HG03175 (cell line): ENCODE data around the gene HMGN1.
A peak's percentile ranks its signal among the peaks of the same experiment; 100 is the strongest.
"Not testable (repeated sequence)": the region's sequence is repeated elsewhere in the genome, so short reads cannot be mapped to it uniquely, and the experiment has no call there.

Experiments used
- ATAC-seq: cut with Tn5 transposase; IDR thresholded peaks from one replicate; pipeline ENCODE4 v1.9.1; 2021; ENCODE audit warnings: mild to moderate bottlenecking, moderate library complexity; ENCODE audit not compliant: unreplicated experiment

The HMGN1 gene

GRCh38 chr21:39369896-39370288, 21.0 kb upstream of the HMGN1 start:
- not testable (repeated sequence) for ATAC-seq

DNA sequence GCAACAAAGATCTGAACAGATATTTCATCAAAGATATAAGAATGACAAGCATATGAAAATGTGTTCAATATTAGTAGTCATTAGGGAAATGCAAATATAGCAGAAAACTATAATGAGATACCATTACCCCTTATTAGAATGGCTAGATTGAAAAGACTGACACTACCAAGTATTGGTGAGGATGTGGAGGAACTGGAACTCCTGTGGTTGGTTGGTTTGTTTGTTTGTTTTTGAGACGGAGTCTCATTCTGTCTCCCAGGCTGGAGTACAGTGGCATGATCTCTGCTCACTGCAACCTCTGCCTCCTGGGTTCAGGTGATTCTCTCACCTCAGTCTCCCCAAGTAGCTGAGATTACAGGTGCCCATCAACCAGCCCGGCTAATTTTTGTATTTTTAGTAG, 18.9 kb upstream of the HMGN1 start:
- ATAC-seq: no peak

DNA sequence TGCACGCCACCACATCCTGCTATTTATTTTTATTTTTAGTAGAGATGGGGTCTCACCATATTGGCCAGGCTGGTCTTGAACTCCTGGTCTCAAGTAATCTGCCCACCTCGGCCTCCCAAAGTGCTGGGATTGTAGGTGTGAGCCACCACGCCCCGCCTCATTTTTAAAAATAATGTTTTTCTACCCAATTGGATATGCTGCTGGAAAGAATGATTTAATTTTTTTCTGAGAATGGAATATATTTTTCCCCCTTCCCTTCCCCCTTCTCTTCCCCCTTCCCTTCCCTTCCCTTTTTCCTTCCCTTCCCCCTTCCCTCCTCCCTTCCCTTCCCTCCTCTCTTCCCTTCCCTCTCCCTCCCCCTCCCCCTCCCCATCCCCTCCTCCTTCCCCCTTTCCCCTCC, 17.7 kb upstream of the HMGN1 start:
- ATAC-seq: no peak

DNA sequence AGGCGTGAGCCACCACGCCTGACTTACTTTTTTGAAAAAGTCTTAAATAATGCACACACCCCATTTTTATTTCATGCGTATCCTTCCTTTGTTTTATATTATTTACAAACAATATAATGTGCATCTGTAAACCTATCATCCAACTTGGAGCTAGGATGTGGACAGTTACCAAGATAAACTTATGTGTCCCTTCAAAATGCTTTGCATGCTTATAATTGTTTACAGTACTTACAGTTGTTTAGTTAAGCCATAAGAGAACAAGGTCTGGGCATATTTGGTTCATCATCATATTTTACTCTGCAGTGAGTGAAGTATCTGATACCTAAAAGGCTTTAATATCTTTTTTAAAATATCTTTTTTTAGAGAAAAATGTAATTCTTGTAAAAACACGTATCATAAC, 16.1 kb upstream of the HMGN1 start:
- ATAC-seq: no peak

DNA sequence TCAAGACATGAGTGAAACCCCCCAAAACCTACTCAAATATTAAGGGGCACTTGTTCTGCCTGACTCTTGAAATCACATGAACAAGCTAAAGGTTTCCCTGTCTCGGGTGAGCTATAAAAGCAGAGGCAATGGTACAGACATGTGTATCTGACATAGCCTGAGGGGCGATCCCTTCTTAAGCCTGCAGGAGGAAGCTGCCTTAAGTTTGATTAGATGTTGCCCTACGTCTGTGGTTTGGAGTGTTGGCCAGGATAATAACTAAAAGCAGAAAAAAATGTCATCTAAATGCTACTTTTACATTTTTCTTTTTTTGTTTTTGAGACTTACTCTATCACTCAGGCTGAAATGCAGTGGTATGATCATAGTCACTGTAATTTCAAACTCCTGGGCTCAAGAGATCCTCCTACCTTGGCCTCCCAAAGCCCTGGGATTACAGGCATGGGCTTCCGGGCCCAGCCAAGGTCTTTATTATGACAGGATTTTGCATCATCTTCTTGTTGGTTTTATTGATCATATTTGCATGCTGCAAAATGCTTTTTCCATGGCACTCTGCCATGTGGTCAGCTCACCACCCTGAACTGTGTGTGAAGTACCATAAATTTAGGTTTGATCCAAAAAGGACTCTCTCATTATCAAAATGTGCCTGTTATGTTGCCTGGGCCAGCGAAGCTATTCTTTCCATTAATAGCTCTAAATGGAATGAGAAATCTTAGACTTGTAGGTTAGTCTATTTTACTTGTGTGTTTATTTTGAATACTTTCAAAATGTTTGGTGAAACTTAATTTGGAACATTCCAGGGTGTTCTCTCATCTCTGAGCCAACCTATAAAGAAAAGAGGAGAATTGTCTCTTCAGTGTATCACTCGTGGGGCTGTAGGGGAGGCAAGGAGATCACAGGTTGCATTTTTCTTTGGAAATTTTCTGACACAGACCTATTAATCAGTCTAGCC, 15.0 kb upstream of the HMGN1 start:
- no peak for ATAC-seq

DNA sequence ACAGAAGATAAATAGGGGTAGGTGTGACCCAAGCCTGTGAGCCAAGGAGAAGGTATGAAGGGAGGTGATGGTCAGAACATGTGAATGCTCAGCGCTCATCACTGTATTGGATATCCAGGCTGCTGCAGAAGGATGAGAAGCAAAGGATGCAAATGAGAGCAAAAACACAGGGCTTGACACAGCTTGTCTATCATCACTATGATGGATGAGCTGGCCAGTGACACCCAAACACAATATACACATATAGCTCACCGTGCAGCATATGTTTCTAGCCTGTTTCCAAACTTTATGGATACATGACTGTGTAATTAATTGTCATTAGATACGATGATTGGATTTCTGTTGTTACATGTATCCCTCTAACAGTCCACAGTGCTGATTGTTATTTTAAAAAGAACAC, 13.8 kb upstream of the HMGN1 start:
- ATAC-seq: no peak

DNA sequence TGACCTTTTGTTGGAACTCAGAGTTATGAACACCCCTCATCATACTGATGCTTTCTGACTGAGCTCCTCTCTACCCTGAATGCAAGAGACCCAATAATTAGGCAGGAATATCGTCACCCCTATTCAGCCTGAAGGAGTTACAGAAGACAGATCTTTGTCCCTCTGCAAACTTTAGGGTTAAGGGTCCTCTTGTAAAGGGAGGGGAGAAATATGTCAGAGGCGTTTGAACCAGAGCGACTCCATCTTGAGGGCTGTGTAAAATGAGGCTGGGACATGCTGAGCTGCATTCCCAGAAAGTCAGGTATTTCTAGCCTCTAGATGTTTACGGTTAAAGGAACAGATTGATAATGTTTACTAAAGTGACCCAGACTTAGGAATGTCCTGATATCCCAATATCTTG, 10.5 kb upstream of the HMGN1 start:
- ATAC-seq: no peak

- no peak for ATAC-seq
Measured at GRCh38 chr21:39353295-39353694, 4.4 kb upstream of the HMGN1 start.

- no peak for ATAC-seq
Measured at GRCh38 chr21:39350094-39351005, 1.5 kb upstream of the HMGN1 start.

GRCh38 chr21:39349211-39350093, 564 bp upstream of the HMGN1 start:
- ATAC-seq: peak; percentile 91

- no peak for ATAC-seq
Measured at GRCh38 chr21:39348040-39348354, 891 bp downstream of the HMGN1 start.

DNA sequence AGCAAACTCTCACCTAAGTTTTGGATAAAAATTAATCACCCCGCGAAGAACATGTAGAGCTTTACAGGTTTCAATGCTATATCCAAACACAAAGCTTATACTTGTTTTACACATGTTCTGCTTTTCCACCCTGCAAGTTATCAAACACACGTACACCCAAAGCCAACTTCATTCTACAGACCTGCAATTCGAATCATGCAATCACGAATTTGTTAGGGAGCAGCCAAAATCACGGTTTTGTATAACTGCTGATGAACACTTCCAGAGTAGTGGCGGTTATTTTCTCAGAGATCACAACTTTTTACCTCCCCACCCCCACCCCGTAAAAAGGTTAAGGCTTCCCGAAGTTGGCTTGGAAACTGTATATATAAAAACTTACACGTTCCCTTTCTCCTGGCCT, 1.4 kb downstream of the HMGN1 start:
- no peak for ATAC-seq

DNA sequence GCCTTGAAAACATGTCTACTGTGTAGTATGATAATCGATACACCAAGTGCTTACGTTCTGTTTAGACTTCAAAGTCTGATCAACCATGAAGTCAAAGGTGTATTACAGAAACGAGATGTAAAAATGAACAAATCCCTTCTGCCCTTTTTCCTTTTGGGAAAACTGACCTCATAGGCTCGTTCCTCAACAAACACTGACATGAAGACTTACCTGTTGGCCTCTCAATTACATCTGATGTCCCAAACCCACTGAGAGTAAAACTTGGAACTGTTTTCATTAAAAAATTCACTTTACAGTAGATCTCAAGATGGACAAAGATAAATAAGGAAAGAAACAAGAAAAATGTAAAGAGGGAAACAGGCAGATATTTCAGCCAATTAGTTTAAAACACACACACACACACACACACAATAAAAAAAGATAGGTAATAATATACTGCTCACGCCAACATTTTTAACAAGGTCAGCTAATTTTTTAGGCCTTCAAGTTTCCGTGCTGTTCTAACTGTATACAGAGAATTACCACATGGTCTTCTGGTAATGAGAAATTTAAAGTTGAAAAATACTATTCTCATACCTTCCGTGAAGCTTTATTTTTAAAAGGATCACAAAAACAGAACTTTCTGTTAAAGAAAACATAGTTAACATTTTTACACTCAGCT, 2.1 kb downstream of the HMGN1 start:
- no peak for ATAC-seq

- no peak for ATAC-seq
Measured at GRCh38 chr21:39346206-39346605, 2.7 kb downstream of the HMGN1 start.

DNA sequence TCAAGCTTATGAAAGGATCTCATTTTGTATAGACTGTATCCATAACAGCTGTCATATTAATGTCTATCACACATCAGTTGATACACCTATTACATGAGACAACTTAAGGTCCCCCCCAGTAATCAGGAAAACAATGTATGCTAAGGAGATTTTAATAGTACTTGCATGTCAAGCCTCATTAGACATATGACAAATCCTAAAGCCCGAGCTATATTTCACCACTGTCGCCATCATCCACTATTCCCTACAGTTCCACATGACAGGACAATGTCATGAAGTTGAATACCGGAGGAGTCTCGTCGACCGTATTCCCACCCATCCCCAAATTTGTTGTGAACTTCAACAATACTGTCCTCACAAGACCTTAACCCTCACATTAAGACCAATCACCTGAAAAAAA, 3.4 kb downstream of the HMGN1 start:
- no peak for ATAC-seq

DNA sequence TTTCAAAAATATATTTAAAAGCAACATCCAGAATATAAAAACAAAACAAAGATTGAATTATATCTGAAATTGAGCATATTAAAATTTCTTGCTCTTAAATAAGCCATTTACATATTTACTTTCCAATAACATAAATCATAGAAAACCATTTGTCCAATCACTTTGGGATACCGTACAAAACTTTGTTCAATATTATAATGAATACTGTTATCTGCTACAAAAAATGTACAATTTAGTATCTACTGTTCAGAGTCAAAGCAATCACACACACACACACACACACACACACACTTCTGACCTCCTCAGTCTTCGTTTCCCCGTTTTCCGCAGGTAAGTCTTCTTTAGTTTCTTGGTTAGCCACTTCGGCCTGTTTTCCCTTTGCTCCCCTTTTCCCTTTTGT, 4.0 kb downstream of the HMGN1 start:
- ATAC-seq: no peak

GRCh38 chr21:39341249-39341923, 7.5 kb downstream of the HMGN1 start:
- ATAC-seq: no peak

DNA sequence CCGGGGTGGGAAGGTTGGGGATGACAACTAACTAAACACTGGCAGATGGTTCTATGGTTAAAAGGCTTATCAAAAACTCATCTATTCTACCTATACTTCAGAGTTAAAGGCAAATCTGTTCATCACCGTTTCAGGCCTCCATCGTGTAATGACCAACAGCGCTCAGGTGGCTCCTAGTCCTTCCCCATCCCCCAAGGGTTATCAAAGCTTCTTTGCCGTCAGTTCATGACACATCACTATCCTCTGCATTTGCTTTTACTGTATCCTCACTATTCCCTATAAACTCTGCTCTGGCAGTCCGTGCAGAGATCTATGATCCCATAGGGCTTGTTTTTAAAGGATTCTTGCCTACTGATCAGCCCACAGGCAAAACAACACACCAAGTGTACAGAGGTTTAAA, 8.2 kb downstream of the HMGN1 start:
- no peak for ATAC-seq

GRCh38 chr21:39339231-39339630, 9.7 kb downstream of the HMGN1 start:
- no peak for ATAC-seq

- ATAC-seq: no peak
Measured at GRCh38 chr21:39336457-39337008, 12.4 kb downstream of the HMGN1 start.
